HCT116 (cell line): ENCODE results near the gene PRKAG2. TPM values are rescaled to one million over a fixed set of nuclear protein-coding genes. Genes with fewer than 3 reads are reported as not detected.

Experiments
- ATAC-seq: fragments of 200-7000 bp; cut with Tn5 transposase; 2 replicates; pipeline ENCODE4 v1.9.1; 2020; ENCODE audit warnings: mild to moderate bottlenecking, moderate library complexity
- BruUV-seq: library from RNA; stranded (reverse); fragments of 400-500 nt; replicated peaks from 2 replicates; lab custom pipeline; 2021; lab: Mats Ljungman, UMichigan
- CTCF ChIA-PET: fragments of 300-600 bp; sonication (Branson Sonifier 250); formaldehyde crosslinking; loops from one replicate; lab custom pipeline; 2021; ENCODE audit warnings: antibody characterized with exemption; lab: Charles Lee
- POLR2A ChIA-PET: fragments of 300-600, 350-600 bp; sonication (Branson Sonifier 250); formaldehyde crosslinking; loops from one replicate; lab custom pipeline; 2021; ENCODE audit warnings: antibody characterized with exemption; lab: Charles Lee
- RAD21 ChIA-PET, 2 experiments: fragments of 300-600 bp; sonication (Branson Sonifier 250); formaldehyde crosslinking; loops; one replicate each; lab custom pipeline; 2023; ENCODE audit warnings: low total read pairs in 2 of 2; ENCODE audit not compliant: uncharacterized antibody in 2 of 2, unreplicated experiment in 2 of 2, low non-redundant PET in 1 of 2; lab: Charles Lee
- DNase-seq: peaks from one replicate; pipeline ENCODE4 v3.0.0-alpha.2; 2010; ENCODE audit warnings: low read depth, low spot score
- H2AFZ ChIP-seq: fragments of 200-600 bp; shearing (Covaris generic), sonication (generic); 2 replicates; pipeline ENCODE4 v1.6.1; 2017; ENCODE audit warnings: low read depth, mixed run types, mixed read lengths, antibody characterized with exemption, low read length; ENCODE audit not compliant: poor library complexity, severe bottlenecking
- H3K27ac ChIP-seq: 2 replicates; pipeline ENCODE4 v1.5.1; 2012; ENCODE audit warnings: low read depth, low read length
- H3K27me3 ChIP-seq: fragments of 200-600 bp; sonication (generic); 2 replicates; pipeline ENCODE4 v1.6.1; 2016; ENCODE audit warnings: mixed run types, low read length, mixed read lengths; ENCODE audit not compliant: insufficient read depth
- H3K36me3 ChIP-seq, 2 experiments: fragments of 200-500 bp in 1 of 2; fragments of 200-600 bp in 1 of 2; sonication (Bioruptor generic) in 1 of 2; sonication (generic) in 1 of 2; 2 replicates each; pipeline versions ENCODE4 v1.5.1 to v1.6.1; 2014 to 2016; ENCODE audit warnings: low read length in 2 of 2, inconsistent platforms in 1 of 2, mixed read lengths in 1 of 2, mixed run types in 1 of 2; ENCODE audit not compliant: insufficient read depth in 2 of 2, control insufficient read depth in 1 of 2
- H3K4me1 ChIP-seq, 2 experiments: fragments of 200-600 bp in 1 of 2; sonication (generic) in 1 of 2; 2 replicates each; pipeline versions ENCODE4 v1.5.1 to v1.6.1; 2012 to 2017; ENCODE audit warnings: low read length in 2 of 2, inconsistent platforms in 1 of 2, mild to moderate bottlenecking in 1 of 2, mixed read lengths in 1 of 2, mixed run types in 1 of 2, moderate library complexity in 1 of 2; ENCODE audit not compliant: insufficient read depth in 2 of 2, control insufficient read depth in 1 of 2
- H3K4me2 ChIP-seq: fragments of 200-600 bp; sonication (generic); 2 replicates; pipeline ENCODE4 v1.6.1; 2017; ENCODE audit warnings: mixed run types, low read length, mixed read lengths
- H3K4me3 ChIP-seq, 2 experiments: fragments of 200-600 bp in 1 of 2; sonication (generic) in 1 of 2; replicated peaks in 1 of 2; 2 replicates each; pipeline ENCODE4 v1.5.1; 2011 to 2016; ENCODE audit warnings: low read length in 2 of 2, control low read depth in 1 of 2, low read depth in 1 of 2, mild to moderate bottlenecking in 1 of 2, mixed read lengths in 1 of 2, mixed run types in 1 of 2
- H3K79me2 ChIP-seq: fragments of 200-600 bp; sonication (generic); 2 replicates; pipeline ENCODE4 v1.6.1; 2017; ENCODE audit warnings: mild to moderate bottlenecking, mixed run types, low read length, moderate library complexity, mixed read lengths; ENCODE audit not compliant: insufficient read depth
- H3K9ac ChIP-seq: fragments of 200-600 bp; sonication (generic); 2 replicates; pipeline ENCODE4 v1.6.1; 2016; ENCODE audit warnings: low read length, mixed read lengths
- H3K9me2 ChIP-seq: fragments of 200-600 bp; sonication (generic), shearing (Covaris generic); 2 replicates; pipeline ENCODE4 v1.6.1; 2017; ENCODE audit warnings: mixed run types, mild to moderate bottlenecking, moderate library complexity; ENCODE audit not compliant: insufficient read depth
- H3K9me3 ChIP-seq, 2 experiments: fragments of 200-500 bp in 1 of 2; fragments of 200-600 bp in 1 of 2; sonication (Bioruptor generic) in 1 of 2; sonication (generic) in 1 of 2; 2 replicates each; pipeline ENCODE4 v1.6.1; 2014 to 2017; ENCODE audit warnings: low read length in 2 of 2, mixed read lengths in 2 of 2, inconsistent platforms in 1 of 2, low read depth in 1 of 2, mild to moderate bottlenecking in 1 of 2, mixed run types in 1 of 2, moderate library complexity in 1 of 2; ENCODE audit not compliant: control insufficient read depth in 1 of 2, insufficient read depth in 1 of 2
- H4K20me1 ChIP-seq: fragments of 200-600 bp; sonication (generic), shearing (Covaris generic); 2 replicates; pipeline ENCODE4 v1.6.1; 2017; ENCODE audit warnings: mixed run types, mild to moderate bottlenecking, moderate library complexity; ENCODE audit not compliant: insufficient read depth
- ELF1 ChIP-seq: IDR thresholded peaks from 2 replicates; pipeline ENCODE4 v1.6.1; 2012; ENCODE audit warnings: low read depth, borderline replicate concordance
- RAD21 ChIP-seq: IDR thresholded peaks from 2 replicates; pipeline ENCODE4 v1.6.1; 2012; ENCODE audit warnings: low read depth, mild to moderate bottlenecking
- SIN3A ChIP-seq: IDR thresholded peaks from 2 replicates; pipeline ENCODE4 v1.6.1; 2012; ENCODE audit warnings: low read depth
- SRF ChIP-seq: IDR thresholded peaks from 2 replicates; pipeline ENCODE4 v1.6.1; 2012; ENCODE audit warnings: low read depth
- TCF7L2 ChIP-seq: IDR thresholded peaks from 2 replicates; pipeline ENCODE4 v1.7.0; 2011; ENCODE audit warnings: borderline replicate concordance, inconsistent platforms; ENCODE audit not compliant: insufficient read depth, insufficient read length; ENCODE audit errors: extremely low read depth
- ZNF274 ChIP-seq: fragments of 200-500 bp; sonication (Bioruptor generic); IDR thresholded peaks from 2 replicates; pipeline ENCODE4 v1.6.1; 2014; ENCODE audit warnings: mild to moderate bottlenecking, low read depth, low read length, inconsistent platforms
- intact Hi-C: fragments of 100-400 bp; cut with micrococcal nuclease; formaldehyde crosslinking; loops from 2 replicates; pipeline ENCODE4 v1.10.0; 2022
- total RNA-seq: library from RNA; stranded (reverse); gene quantifications from one replicate; pipeline ENCODE4 v1.2.1, GENCODE V29; 2021; ENCODE audit not compliant: unreplicated experiment
- TF ChIP-seq, protein P1 (sequence below), 3 experiments: fragments of 200-600 bp in 1 of 3; sonication (generic) in 1 of 3; IDR thresholded peaks in 2 of 3; conservative IDR thresholded peaks in 1 of 3; 2 replicates each; pipeline ENCODE4 v1.5.1; 2012 to 2017; ENCODE audit warnings: low read depth in 2 of 3, low read length in 2 of 3, antibody characterized with exemption in 1 of 3, borderline replicate concordance in 1 of 3, control low read depth in 1 of 3, mild to moderate bottlenecking in 1 of 3, mixed read lengths in 1 of 3, mixed run types in 1 of 3, moderate library complexity in 1 of 3; ENCODE audit not compliant: insufficient read depth in 1 of 3

Gene PRKAG2
- total RNA-seq, 1 experiment from 2014 or later: 23.6 TPM

DNA sequence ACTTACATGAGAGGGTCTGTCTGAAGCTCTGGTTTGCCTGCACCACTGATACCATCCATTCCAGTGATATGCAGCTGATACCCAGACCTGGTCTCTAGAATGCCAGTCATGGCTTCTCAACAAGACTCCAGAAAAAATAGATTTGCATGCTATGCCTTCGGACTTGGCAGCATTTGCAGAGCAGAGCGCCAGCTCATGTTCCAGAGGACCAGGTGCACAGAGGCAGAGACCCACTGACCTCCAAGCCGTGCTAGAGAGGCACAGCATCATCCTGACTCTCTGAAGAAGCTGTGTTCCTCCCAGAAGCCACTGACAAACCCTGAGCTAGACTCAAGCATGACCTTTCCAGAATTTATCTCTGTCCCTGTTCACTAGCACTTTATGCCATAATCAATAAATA, 6.9 kb upstream of the PRKAG2 start:
- Histone ChIP-seq H3K27me3 (peaks cover 26% of the 10 kb centered on the region; the same call in 1 of the 2 replicates), H3K9me3 (no peaks in the 10 kb centered on the region), H3K9me2 (no peaks in the 10 kb centered on the region), H3K79me2 (no peaks in the 10 kb centered on the region), H3K4me1 (peaks cover 3 to 7% of the 10 kb centered on the region in 2 experiments; a peak in 2 of 4 replicates), H4K20me1 (no peaks in the 10 kb centered on the region), H3K4me2 (no peak overlapping the region), H2AFZ (no peak overlapping the region), H3K36me3 (no peaks in the 10 kb centered on the region), H3K9ac (no peak overlapping the region), H3K27ac (no peak overlapping the region), H3K4me3 (no peak overlapping the region)
- CTCF ChIA-PET: no interaction called here
- BruUV-seq: no TSS peak
- POLR2A ChIA-PET: no interaction called here
- ATAC-seq: no peak
- intact Hi-C loops: no loop called here
- RAD21 ChIA-PET: no interaction called here
- DNase-seq: no peak
- TF ChIP-seq, protein P1, sequence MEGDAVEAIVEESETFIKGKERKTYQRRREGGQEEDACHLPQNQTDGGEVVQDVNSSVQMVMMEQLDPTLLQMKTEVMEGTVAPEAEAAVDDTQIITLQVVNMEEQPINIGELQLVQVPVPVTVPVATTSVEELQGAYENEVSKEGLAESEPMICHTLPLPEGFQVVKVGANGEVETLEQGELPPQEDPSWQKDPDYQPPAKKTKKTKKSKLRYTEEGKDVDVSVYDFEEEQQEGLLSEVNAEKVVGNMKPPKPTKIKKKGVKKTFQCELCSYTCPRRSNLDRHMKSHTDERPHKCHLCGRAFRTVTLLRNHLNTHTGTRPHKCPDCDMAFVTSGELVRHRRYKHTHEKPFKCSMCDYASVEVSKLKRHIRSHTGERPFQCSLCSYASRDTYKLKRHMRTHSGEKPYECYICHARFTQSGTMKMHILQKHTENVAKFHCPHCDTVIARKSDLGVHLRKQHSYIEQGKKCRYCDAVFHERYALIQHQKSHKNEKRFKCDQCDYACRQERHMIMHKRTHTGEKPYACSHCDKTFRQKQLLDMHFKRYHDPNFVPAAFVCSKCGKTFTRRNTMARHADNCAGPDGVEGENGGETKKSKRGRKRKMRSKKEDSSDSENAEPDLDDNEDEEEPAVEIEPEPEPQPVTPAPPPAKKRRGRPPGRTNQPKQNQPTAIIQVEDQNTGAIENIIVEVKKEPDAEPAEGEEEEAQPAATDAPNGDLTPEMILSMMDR (IDR thresholded peaks at IDR 0.05 in 2 of 3, conservative IDR thresholded peaks at IDR 0.05 in 1 of 3; ENCODE audit: borderline replicate concordance in 1 of 3, insufficient read depth in 1 of 3, low read depth in 2 of 3, low read length in 2 of 3): no peak
- no peak for TF ChIP-seq ZNF274

GRCh38 chr7:151882734-151883133, 5.8 kb upstream of the PRKAG2 start:
- H3K27ac ChIP-seq: no peak overlapping the region
- CTCF ChIA-PET: no interaction called here
- H3K9ac ChIP-seq: no peak overlapping the region
- peaks cover 26% of the 10 kb centered on the region; the same call in 1 of the 2 replicates for H3K27me3 ChIP-seq
- H2AFZ ChIP-seq: no peak overlapping the region
- no peaks in the 10 kb centered on the region for H3K36me3 ChIP-seq
- no peaks in the 10 kb centered on the region for H3K9me2 ChIP-seq
- BruUV-seq: no TSS peak
- peaks cover 0 to 4% of the 10 kb centered on the region in 2 experiments; a peak in 2 of 4 replicates for H3K4me1 ChIP-seq
- no peak for DNase-seq
- ATAC-seq: no peak
- H3K4me3 ChIP-seq: no peak overlapping the region
- intact Hi-C loops: no loop called here
- RAD21 ChIA-PET: no interaction called here
- no peak overlapping the region for H3K4me2 ChIP-seq
- H4K20me1 ChIP-seq: no peaks in the 10 kb centered on the region
- POLR2A ChIA-PET: no interaction called here
- H3K9me3 ChIP-seq: no peaks in the 10 kb centered on the region
- TF ChIP-seq ELF1 (no peak), SIN3A (no peak), SRF (no peak), TCF7L2 (no peak), RAD21 (no peak)
- TF ChIP-seq, protein P1 (IDR thresholded peaks at IDR 0.05 in 2 of 3, conservative IDR thresholded peaks at IDR 0.05 in 1 of 3; ENCODE audit: borderline replicate concordance in 1 of 3, insufficient read depth in 1 of 3, low read depth in 2 of 3, low read length in 2 of 3): no peak
- no peaks in the 10 kb centered on the region for H3K79me2 ChIP-seq
